OCI-LY7 (cell line): ENCODE results near the gene ABCD1. TPM values are rescaled to one million over a fixed set of nuclear protein-coding genes. Genes with fewer than 3 reads are reported as not detected.
"Not testable (repeated sequence)": the region's sequence is repeated elsewhere in the genome, so short reads cannot be mapped to it uniquely, and the experiment has no call there.

Experiments used
- BruUV-seq: library from RNA; stranded (reverse); fragments of 400-500 nt; replicated peaks from 2 replicates; lab custom pipeline; 2021; lab: Mats Ljungman, UMichigan
- CTCF ChIA-PET: fragments of 300-600 bp; sonication (Branson Sonifier 250); formaldehyde crosslinking; loops from one replicate; lab custom pipeline; 2022; ENCODE audit warnings: antibody characterized with exemption; ENCODE audit not compliant: unreplicated experiment; lab: Charles Lee
- POLR2A ChIA-PET: fragments of 300-600 bp; sonication (Branson Sonifier 250); formaldehyde crosslinking; loops from one replicate; lab custom pipeline; 2022; ENCODE audit warnings: antibody characterized with exemption; lab: Charles Lee
- DNase-seq: peaks from one replicate; pipeline ENCODE4 v3.0.0-alpha.2; 2015; ENCODE audit warnings: low spot score
- H2AFZ ChIP-seq: fragments of 200-600 bp; sonication (generic), shearing (Covaris generic); 2 replicates; pipeline ENCODE4 v1.6.1; 2014; ENCODE audit warnings: mild to moderate bottlenecking, antibody characterized with exemption, low read length, moderate library complexity
- H3K27ac ChIP-seq: fragments of 200-600 bp; sonication (generic); 2 replicates; pipeline ENCODE4 v1.5.1; 2014; ENCODE audit warnings: mixed run types, low read depth, mild to moderate bottlenecking, moderate library complexity, low read length, inconsistent platforms; ENCODE audit not compliant: poor library complexity, severe bottlenecking
- H3K36me3 ChIP-seq: fragments of 200-600 bp; sonication (generic); 2 replicates; pipeline ENCODE4 v1.6.1; 2014; ENCODE audit warnings: mild to moderate bottlenecking, antibody characterized with exemption, low read length, moderate library complexity, mixed read lengths; ENCODE audit not compliant: insufficient read depth
- H3K4me1 ChIP-seq: fragments of 200-600 bp; sonication (generic); 2 replicates; pipeline ENCODE4 v1.5.1; 2014; ENCODE audit warnings: mild to moderate bottlenecking, low read length; ENCODE audit not compliant: insufficient read depth, poor library complexity, severe bottlenecking
- H3K4me2 ChIP-seq: fragments of 200-600 bp; sonication (generic); 2 replicates; pipeline ENCODE4 v1.6.1; 2014; ENCODE audit warnings: mild to moderate bottlenecking, low read length
- H3K4me3 ChIP-seq: fragments of 200-600 bp; sonication (generic); 2 replicates; pipeline ENCODE4 v1.5.1; 2014; ENCODE audit warnings: mild to moderate bottlenecking, low read depth, low read length; ENCODE audit not compliant: poor library complexity, severe bottlenecking
- H3K79me2 ChIP-seq: fragments of 200-600 bp; sonication (generic); 2 replicates; pipeline ENCODE4 v1.6.1; 2016; ENCODE audit warnings: low read depth, mild to moderate bottlenecking, low read length, moderate library complexity, mixed read lengths; ENCODE audit not compliant: insufficient read depth
- H3K9me2 ChIP-seq: fragments of 200-600 bp; sonication (generic); 2 replicates; pipeline ENCODE4 v1.6.1; 2016; ENCODE audit warnings: mild to moderate bottlenecking, low read length, mixed read lengths; ENCODE audit not compliant: insufficient read depth
- H3K9me3 ChIP-seq: fragments of 200-600 bp; sonication (generic); 2 replicates; pipeline ENCODE4 v1.6.1; 2014; ENCODE audit warnings: mild to moderate bottlenecking, mixed run types, low read length, mixed read lengths
- H4K20me1 ChIP-seq: fragments of 200-600 bp; sonication (generic); 2 replicates; pipeline ENCODE4 v1.6.1; 2014; ENCODE audit warnings: mild to moderate bottlenecking, antibody characterized with exemption, low read length, moderate library complexity, mixed read lengths; ENCODE audit not compliant: insufficient read depth
- EZH2phosphoT487 ChIP-seq: fragments of 200-600 bp; sonication (generic); IDR thresholded peaks from 2 replicates; pipeline ENCODE4 v1.6.1; 2018; ENCODE audit warnings: low read depth, borderline replicate concordance, mild to moderate bottlenecking, mixed run types, antibody characterized with exemption, low read length, moderate library complexity, mixed read lengths
- intact Hi-C: fragments of 100-400 bp; cut with micrococcal nuclease; formaldehyde crosslinking; loops from one replicate; pipeline ENCODE4 v1.10.0; 2022; ENCODE audit not compliant: unreplicated experiment
- total RNA-seq, 2 experiments: library from RNA; depleted of rRNA in 1 of 2; stranded (reverse); fragments of >200 nt in 1 of 2; shearing (Covaris generic) in 1 of 2; gene quantifications; 2 replicates each; pipeline ENCODE4 v1.2.3, GENCODE V29; 2014 to 2022
- TF ChIP-seq, protein P1 (sequence below): fragments of 200-600 bp; sonication (generic); conservative IDR thresholded peaks from 2 replicates; pipeline ENCODE4 v1.5.1; 2014; ENCODE audit warnings: mild to moderate bottlenecking, antibody characterized with exemption, low read length, moderate library complexity, mixed read lengths

The ABCD1 gene
- total RNA-seq, 2 experiments from 2014 or later: 6.9 to 8.8 TPM

DNA sequence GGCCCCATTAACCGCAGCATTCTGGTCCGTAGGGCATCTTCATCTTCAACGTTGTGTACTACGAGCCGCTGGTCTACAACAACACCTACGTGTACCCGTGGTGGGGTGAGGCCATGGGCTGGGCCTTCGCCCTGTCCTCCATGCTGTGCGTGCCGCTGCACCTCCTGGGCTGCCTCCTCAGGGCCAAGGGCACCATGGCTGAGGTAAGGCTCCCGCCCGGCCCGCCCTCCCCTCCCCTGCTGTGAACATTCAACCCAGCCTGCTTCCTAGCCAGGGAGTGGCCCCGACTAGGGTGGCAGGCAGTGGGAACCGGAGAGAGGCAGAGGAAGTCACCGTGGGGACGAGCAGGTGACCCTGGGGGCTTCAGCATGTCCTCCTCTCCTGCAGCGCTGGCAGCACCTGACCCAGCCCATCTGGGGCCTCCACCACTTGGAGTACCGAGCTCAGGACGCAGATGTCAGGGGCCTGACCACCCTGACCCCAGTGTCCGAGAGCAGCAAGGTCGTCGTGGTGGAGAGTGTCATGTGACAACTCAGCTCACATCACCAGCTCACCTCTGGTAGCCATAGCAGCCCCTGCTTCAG is 29.9 kb upstream of the ABCD1 start:
- no peak overlapping the region for H2AFZ ChIP-seq
- H3K4me2 ChIP-seq: no peak overlapping the region
- POLR2A ChIA-PET: no interaction called here
- H3K4me1 ChIP-seq: no peaks in the 10 kb centered on the region
- H3K79me2 ChIP-seq: no peaks in the 10 kb centered on the region
- TF ChIP-seq EZH2phosphoT487: no peak
- TF ChIP-seq, protein P1, sequence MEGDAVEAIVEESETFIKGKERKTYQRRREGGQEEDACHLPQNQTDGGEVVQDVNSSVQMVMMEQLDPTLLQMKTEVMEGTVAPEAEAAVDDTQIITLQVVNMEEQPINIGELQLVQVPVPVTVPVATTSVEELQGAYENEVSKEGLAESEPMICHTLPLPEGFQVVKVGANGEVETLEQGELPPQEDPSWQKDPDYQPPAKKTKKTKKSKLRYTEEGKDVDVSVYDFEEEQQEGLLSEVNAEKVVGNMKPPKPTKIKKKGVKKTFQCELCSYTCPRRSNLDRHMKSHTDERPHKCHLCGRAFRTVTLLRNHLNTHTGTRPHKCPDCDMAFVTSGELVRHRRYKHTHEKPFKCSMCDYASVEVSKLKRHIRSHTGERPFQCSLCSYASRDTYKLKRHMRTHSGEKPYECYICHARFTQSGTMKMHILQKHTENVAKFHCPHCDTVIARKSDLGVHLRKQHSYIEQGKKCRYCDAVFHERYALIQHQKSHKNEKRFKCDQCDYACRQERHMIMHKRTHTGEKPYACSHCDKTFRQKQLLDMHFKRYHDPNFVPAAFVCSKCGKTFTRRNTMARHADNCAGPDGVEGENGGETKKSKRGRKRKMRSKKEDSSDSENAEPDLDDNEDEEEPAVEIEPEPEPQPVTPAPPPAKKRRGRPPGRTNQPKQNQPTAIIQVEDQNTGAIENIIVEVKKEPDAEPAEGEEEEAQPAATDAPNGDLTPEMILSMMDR: no peak
- DNase-seq: no peak
- no peak overlapping the region for H3K4me3 ChIP-seq
- H3K9me2 ChIP-seq: no peaks in the 10 kb centered on the region
- no peaks in the 10 kb centered on the region for H3K9me3 ChIP-seq
- BruUV-seq: no TSS peak
- H3K27ac ChIP-seq: no peak overlapping the region
- intact Hi-C loops: no loop called here
- H3K36me3 ChIP-seq: no peaks in the 10 kb centered on the region
- CTCF ChIA-PET: no interaction called here
- no peaks in the 10 kb centered on the region for H4K20me1 ChIP-seq

DNA sequence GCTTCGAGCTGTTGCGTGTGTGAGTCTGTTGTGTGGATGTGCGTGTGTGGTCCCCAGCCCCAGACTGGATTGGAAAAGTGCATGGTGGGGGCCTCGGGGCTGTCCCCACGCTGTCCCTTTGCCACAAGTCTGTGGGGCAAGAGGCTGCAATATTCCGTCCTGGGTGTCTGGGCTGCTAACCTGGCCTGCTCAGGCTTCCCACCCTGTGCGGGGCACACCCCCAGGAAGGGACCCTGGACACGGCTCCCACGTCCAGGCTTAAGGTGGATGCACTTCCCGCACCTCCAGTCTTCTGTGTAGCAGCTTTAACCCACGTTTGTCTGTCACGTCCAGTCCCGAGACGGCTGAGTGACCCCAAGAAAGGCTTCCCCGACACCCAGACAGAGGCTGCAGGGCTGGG is 28.6 kb upstream of the ABCD1 start:
- intact Hi-C loops: no loop called here
- no peak for DNase-seq
- no peak overlapping the region for H3K4me2 ChIP-seq
- CTCF ChIA-PET: no interaction called here
- H4K20me1 ChIP-seq: no peaks in the 10 kb centered on the region
- H3K9me2 ChIP-seq: no peaks in the 10 kb centered on the region
- H3K4me1 ChIP-seq: no peaks in the 10 kb centered on the region
- no peaks in the 10 kb centered on the region for H3K79me2 ChIP-seq
- H3K27ac ChIP-seq: no peak overlapping the region
- H2AFZ ChIP-seq: no peak overlapping the region
- H3K36me3 ChIP-seq: no peaks in the 10 kb centered on the region
- TF ChIP-seq EZH2phosphoT487: no peak
- TF ChIP-seq, protein P1: no peak
- no TSS peak for BruUV-seq
- no peaks in the 10 kb centered on the region for H3K9me3 ChIP-seq
- no peak overlapping the region for H3K4me3 ChIP-seq
- POLR2A ChIA-PET: no interaction called here

DNA sequence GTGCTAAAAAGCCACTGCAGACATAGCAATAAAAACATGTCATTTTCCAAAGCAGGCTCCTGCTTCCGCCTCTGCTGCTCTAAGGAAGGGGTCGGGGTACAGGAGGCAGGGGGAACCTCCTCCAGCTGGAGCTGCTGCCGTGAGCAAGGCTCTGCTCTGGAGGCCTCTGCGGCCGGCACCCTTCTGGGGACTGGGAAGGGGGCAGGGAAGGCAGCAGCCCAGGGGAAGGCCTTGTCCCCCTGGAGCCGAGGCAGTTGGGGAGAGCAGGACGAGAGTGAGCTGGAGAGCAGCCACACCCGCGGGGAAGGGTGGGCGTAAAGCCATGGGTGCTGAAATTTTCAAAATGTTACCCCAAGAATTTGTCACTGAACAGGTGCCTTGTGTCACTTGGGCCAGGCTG is 28.1 kb upstream of the ABCD1 start:
- POLR2A ChIA-PET, BruUV-seq, H2AFZ ChIP-seq, H3K36me3 ChIP-seq, intact Hi-C loops, H3K4me2 ChIP-seq, H4K20me1 ChIP-seq, H3K27ac ChIP-seq, H3K4me3 ChIP-seq, H3K9me2 ChIP-seq, H3K79me2 ChIP-seq, H3K4me1 ChIP-seq, CTCF ChIA-PET, DNase-seq, H3K9me3 ChIP-seq: not testable (repeated sequence)

DNA sequence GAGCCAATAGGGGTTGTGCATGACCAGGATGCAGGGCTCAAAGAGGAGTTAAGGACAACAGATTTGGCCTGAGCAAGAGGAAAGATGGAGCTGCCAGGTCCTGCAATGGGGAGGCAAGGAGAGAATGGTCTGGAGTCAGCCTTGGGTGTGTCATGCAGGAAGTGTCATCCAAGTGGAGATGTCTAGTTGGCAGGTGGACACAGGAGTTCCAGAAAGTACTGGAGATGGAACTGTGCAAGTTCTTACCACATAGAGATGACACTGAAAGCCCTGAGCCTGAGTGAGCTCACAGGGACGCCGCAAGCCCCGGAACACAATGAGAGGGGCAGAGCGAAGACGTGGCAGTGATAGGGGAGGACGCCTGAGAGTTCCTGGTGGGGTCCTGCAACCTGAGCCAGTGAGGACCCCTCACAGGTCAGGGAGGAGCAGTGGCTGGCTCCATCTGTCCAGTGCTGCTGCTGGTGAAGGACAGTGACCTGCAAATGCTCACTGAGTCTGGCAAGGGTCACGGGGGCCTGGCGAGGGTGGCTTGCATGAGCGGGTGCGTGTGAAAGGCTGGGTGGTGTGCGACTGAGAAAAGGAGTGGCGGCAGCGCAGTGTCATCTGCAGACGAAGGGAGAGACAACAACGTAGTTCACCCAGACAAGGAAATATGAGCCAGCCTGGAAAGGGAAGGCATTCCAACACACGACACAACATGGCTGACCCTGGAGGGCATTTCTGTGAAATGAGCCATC is 27.5 kb upstream of the ABCD1 start:
- BruUV-seq, H3K79me2 ChIP-seq, POLR2A ChIA-PET, H2AFZ ChIP-seq, H3K27ac ChIP-seq, CTCF ChIA-PET, intact Hi-C loops, H3K4me1 ChIP-seq, H3K4me2 ChIP-seq, H3K4me3 ChIP-seq, DNase-seq, H3K36me3 ChIP-seq, H3K9me3 ChIP-seq, H4K20me1 ChIP-seq, H3K9me2 ChIP-seq: not testable (repeated sequence)
